LNCAP (cell line): Measurements from ENCODE around the gene PARD3B.

Experiments
- CTCF ChIP-seq: fragments of 450-650 bp; IDR thresholded peaks from 2 replicates; pipeline ENCODE4 v1.5.1; 2017; ENCODE audit warnings: mild to moderate bottlenecking

Gene PARD3B

GRCh38 chr2:204691911-204692510 lies 146.7 kb downstream of the PARD3B start:
- TF ChIP-seq CTCF = peak; percentile 73

- TF ChIP-seq CTCF = no peak
Measured at GRCh38 chr2:204692790-204693189, 147.5 kb downstream of the PARD3B start.

- no peak for TF ChIP-seq CTCF
Measured at GRCh38 chr2:204693262-204693661, 148.0 kb downstream of the PARD3B start.

GRCh38 chr2:204695506-204695905 lies 150.2 kb downstream of the PARD3B start:
- TF ChIP-seq CTCF = no peak

- no peak for TF ChIP-seq CTCF
Measured at GRCh38 chr2:204696124-204696523, 150.8 kb downstream of the PARD3B start.

- no peak for TF ChIP-seq CTCF
Measured at GRCh38 chr2:204705243-204705932, 160.1 kb downstream of the PARD3B start.

- TF ChIP-seq CTCF = no peak
Measured at GRCh38 chr2:204706939-204707338, 161.7 kb downstream of the PARD3B start.
